Colonic mucosa (tissue), 4 donors: ENCODE results near the gene RTL1. TPM values are rescaled to one million over a fixed set of nuclear protein-coding genes. Genes with fewer than 3 reads are reported as not detected.

Experiments used
- DNase-seq: peaks from one replicate; pipeline ENCODE4 v3.0.0-alpha.2; 2020
- H3K27ac ChIP-seq: fragments of 200-600 bp; one replicate; pipeline ENCODE4 v1.8.0; 2021
- H3K27me3 ChIP-seq: fragments of 200-600 bp; one replicate; pipeline ENCODE4 v1.8.0; 2021
- H3K36me3 ChIP-seq: fragments of 200-600 bp; one replicate; pipeline ENCODE4 v1.8.0; 2021
- H3K4me1 ChIP-seq: fragments of 200-600 bp; one replicate; pipeline ENCODE4 v1.8.0; 2021; ENCODE audit warnings: mild to moderate bottlenecking
- H3K4me3 ChIP-seq: fragments of 200-600 bp; one replicate; pipeline ENCODE4 v1.8.0; 2021
- H3K9ac ChIP-seq, 2 donors: one replicate each; pipeline ENCODE4 v1.7.0; 2013; ENCODE audit warnings: control low read depth in 2 of 2, low read depth in 2 of 2, low read length in 2 of 2
- H3K9me3 ChIP-seq: fragments of 200-600 bp; one replicate; pipeline ENCODE4 v1.8.0; 2021
- CTCF ChIP-seq: fragments of 200-600 bp; IDR thresholded peaks from one replicate; pipeline ENCODE4 v1.8.0; 2022; ENCODE audit warnings: antibody characterized with exemption, mild to moderate bottlenecking
- intact Hi-C: fragments of 100-400 bp; cut with DNase I; formaldehyde crosslinking; loops from one replicate; pipeline ENCODE4 v1.14.1; 2022
- total RNA-seq, 2 donors: library from RNA; stranded (reverse); fragmentation: NEBNext Ultra II Directional in 1 of 2; extraction: Animal tissue kit (Norgen Biotek cat#: 25700) in 1 of 2; gene quantifications; one replicate each; pipeline ENCODE4 v1.2.1, GENCODE V29; 2021
- donor health status: healthy.
- donor health status: DM: no; HTN: no; CAD: no.
- donor health status: DM: no; HTN: no; CAD: no.

Gene RTL1
- total RNA-seq, 2 donors from 2014 or later: not detected

DNA sequence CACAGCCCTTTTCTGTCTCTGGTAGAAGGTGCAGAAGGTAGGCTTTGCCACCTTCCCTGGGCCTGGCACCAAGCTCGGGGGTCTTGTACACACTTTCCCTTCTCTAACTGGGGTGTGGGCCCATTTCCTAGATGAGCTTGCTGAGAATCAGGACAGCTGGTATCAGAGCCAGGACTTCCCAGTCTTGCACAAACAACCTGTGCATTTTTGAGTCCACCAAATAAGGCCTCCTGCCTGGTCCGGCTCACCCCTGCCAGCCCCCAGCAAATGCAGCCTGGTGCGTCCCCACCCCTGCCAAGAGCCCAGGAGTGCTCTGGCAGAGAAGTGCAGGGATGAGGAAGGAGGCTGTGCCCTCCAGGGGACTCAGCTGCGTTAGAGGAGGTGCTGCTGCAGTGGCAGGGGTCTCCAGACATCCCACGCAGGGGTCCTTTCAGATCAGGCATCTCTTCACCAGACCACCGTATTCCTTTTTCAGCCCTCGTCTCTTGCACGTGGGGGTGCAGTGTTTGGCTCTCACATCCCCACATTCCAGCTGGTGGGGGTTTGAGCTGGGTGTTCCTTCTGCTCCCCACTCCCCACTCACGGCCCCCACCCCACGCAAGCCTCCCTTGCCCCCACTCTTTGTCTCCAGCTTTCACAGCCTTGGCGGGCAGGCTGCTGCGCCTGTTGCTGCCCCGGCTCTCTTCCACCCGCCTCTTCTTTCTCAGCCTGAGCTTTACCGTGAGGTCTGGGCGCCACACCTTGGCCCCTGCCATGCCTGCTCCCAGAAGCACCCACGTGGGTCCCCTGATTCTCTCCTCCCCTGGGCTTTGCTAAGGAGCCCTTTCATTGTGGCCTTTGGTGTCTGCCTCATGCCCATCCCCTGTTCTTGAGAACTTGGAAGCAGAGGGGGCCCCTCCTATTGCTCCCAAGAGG lies 45.3 kb downstream of the RTL1 start:
- Histone ChIP-seq H3K9ac (no peak overlapping the region), H3K27me3 (no peaks in the 10 kb centered on the region), H3K36me3 (no peaks in the 10 kb centered on the region), H3K4me3 (no peak overlapping the region), H3K27ac (no peak overlapping the region), H3K9me3 (no peaks in the 10 kb centered on the region), H3K4me1 (no peaks in the 10 kb centered on the region)
- no peak for TF ChIP-seq CTCF
- intact Hi-C loops: loop anchor here (10.0 kb wide), 1 partner anchor 193 kb away; no protein-coding TSS in a partner anchor
- no peak for DNase-seq

DNA sequence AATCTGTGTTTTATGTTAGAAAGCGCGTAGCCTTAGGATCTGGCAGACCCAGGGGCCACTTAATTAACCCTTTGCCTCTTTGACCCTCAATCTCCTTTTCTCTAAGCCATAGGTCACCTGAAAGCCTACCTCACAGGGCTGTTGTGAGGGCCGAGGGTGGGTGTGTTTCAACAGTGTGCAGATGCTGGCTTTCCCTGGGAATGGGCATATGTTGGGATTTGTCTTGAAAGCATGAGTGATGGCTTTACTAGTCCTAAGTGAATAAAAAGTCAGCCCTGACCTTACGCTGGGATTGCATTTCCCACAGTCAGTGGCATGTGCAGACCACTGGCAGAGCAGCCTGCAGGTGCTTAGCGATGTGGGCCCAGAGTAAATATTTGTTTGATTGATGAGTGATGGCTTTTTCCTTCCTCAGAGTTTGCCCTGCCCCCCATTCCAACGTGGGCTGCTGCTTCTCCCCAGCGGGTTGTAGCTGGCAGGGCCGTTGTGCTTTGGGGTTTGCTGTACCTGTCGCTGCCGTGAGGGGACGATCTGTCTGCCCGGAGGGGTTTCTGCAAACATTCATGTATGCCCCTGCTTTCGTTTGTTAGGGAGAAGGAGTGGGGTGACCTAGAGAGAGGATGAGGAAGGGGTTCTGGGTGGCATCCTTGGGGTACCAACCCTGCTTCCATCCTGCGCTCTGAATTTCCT lies 46.1 kb downstream of the RTL1 start:
- no peaks in the 10 kb centered on the region for H3K4me1 ChIP-seq
- intact Hi-C loops: loop anchor here (10.0 kb wide), 1 partner anchor 193 kb away; no protein-coding TSS in a partner anchor
- H3K9ac ChIP-seq: no peak overlapping the region
- no peak for DNase-seq
- no peak for TF ChIP-seq CTCF
- no peaks in the 10 kb centered on the region for H3K27me3 ChIP-seq
- no peaks in the 10 kb centered on the region for H3K9me3 ChIP-seq
- H3K4me3 ChIP-seq: no peak overlapping the region
- no peak overlapping the region for H3K27ac ChIP-seq
- H3K36me3 ChIP-seq: no peaks in the 10 kb centered on the region

DNA sequence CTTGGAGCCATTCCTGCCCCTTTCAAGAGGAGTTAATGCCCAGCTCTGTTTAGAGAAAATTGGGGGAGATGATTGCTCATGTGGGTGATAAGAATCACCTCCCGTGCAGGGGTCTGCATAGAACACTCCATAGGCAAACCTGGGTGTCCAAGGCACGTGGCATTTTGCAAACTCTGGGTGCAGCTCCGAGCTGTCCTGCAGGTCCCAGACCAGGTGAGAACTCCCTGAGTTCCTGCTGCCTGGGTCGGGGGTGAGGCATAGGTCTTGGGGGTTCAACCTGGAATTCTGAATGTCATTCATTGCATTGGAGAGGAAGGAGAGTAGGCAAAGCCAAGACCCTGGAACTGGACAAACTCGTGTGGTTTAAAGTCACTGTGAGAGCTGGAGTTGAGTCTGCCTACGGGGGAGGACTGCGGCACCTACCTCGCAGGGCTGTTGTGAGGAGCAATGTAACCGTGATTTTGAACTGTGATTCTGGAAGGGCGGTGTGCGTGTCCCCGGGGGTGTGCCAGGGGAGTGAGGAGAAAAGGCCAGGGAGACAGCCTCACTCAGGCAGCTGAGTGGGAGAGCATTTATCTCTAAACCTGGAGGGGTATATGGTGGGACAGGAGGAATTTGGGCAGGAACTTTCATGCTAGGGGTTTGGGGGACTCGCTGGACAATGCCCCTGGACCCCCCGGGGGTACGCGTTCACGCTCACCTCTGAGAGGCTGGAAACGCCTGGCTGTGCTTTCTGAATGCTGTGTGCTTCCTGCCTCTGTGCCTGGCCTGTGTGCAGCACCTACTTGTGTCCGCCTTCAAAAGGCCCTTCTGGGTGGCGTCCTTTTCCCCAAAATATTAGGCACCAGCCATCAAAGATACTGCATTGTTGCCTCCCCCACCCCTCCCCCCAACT lies 47.2 kb downstream of the RTL1 start:
- TF ChIP-seq CTCF: no peak
- Histone ChIP-seq H3K9ac (no peak overlapping the region), H3K36me3 (no peaks in the 10 kb centered on the region), H3K9me3 (no peaks in the 10 kb centered on the region), H3K4me3 (no peak overlapping the region), H3K27me3 (no peaks in the 10 kb centered on the region), H3K4me1 (no peaks in the 10 kb centered on the region), H3K27ac (no peak overlapping the region)
- no peak for DNase-seq
- intact Hi-C loops: loop anchor here (10.0 kb wide), 1 partner anchor 192 kb away; no protein-coding TSS in a partner anchor

- no peak for TF ChIP-seq CTCF
- intact Hi-C loops: loop anchor here (10.0 kb wide), 1 partner anchor 191 kb away; no protein-coding TSS in a partner anchor
Measured at GRCh38 chr14:100855256-100855930, 48.1 kb downstream of the RTL1 start.

More at GRCh38 chr14:100855256-100855930, 48.1 kb downstream of the RTL1 start:
- no peaks in the 10 kb centered on the region for H3K9me3 ChIP-seq
- no peaks in the 10 kb centered on the region for H3K36me3 ChIP-seq
- DNase-seq: no peak
- H3K27me3 ChIP-seq: no peaks in the 10 kb centered on the region
- no peaks in the 10 kb centered on the region for H3K4me1 ChIP-seq
- no peak overlapping the region for H3K4me3 ChIP-seq
- no peak overlapping the region for H3K9ac ChIP-seq
- H3K27ac ChIP-seq: no peak overlapping the region
